HEK293 (cell line): Measurements from ENCODE around the gene C1QTNF1.

ENCODE experiments used
- CTCF ChIP-seq: fragments of 450-650 bp; formaldehyde crosslinking; IDR thresholded peaks from 2 replicates; pipeline ENCODE4 v1.5.1; 2016; ENCODE audit warnings: missing biosample characterization, missing genetic modification characterization
- PRDM10 ChIP-seq: fragments of 450-650 bp; formaldehyde crosslinking; IDR thresholded peaks from 2 replicates; pipeline ENCODE4 v1.5.1; 2016; ENCODE audit warnings: missing biosample characterization, missing genetic modification characterization
- REST ChIP-seq: fragments of 450-650 bp; formaldehyde crosslinking; IDR thresholded peaks from 2 replicates; pipeline ENCODE4 v1.5.1; 2016; ENCODE audit warnings: missing biosample characterization, missing genetic modification characterization
- ZBTB7A ChIP-seq: fragments of 450-650 bp; formaldehyde crosslinking; IDR thresholded peaks from 2 replicates; pipeline ENCODE4 v1.5.1; 2016; ENCODE audit warnings: low read depth, missing biosample characterization, missing genetic modification characterization
- ZFP37 ChIP-seq: fragments of 450-650 bp; formaldehyde crosslinking; IDR thresholded peaks from 2 replicates; pipeline ENCODE4 v1.5.1; 2016; ENCODE audit warnings: missing biosample characterization, missing genetic modification characterization
- ZNF449 ChIP-seq: fragments of 450-650 bp; formaldehyde crosslinking; IDR thresholded peaks from 2 replicates; pipeline ENCODE4 v1.5.1; 2017; ENCODE audit warnings: missing biosample characterization, mild to moderate bottlenecking, missing genetic modification characterization, moderate library complexity
- ZNF473 ChIP-seq: fragments of 450-650 bp; formaldehyde crosslinking; IDR thresholded peaks from 2 replicates; pipeline ENCODE4 v1.5.1; 2017; ENCODE audit warnings: missing biosample characterization, missing genetic modification characterization
- ZNF561 ChIP-seq: fragments of 450-650 bp; IDR thresholded peaks from 2 replicates; pipeline ENCODE4 v1.5.1; 2018; ENCODE audit warnings: missing biosample characterization, missing genetic modification characterization, borderline replicate concordance
- ZNF777 ChIP-seq: fragments of 450-650 bp; formaldehyde crosslinking; IDR thresholded peaks from 2 replicates; pipeline ENCODE4 v1.5.1; 2017; ENCODE audit warnings: missing biosample characterization, missing genetic modification characterization, borderline replicate concordance
- ZSCAN30 ChIP-seq: fragments of 450-650 bp; IDR thresholded peaks from 2 replicates; pipeline ENCODE4 v1.5.1; 2018; ENCODE audit warnings: missing biosample characterization, mild to moderate bottlenecking, missing genetic modification characterization, moderate library complexity

- no peak for TF ChIP-seq REST (tag by site-specific recombination)
- no peak for TF ChIP-seq ZBTB7A (tag by site-specific recombination)
- no peak for TF ChIP-seq CTCF (tag by site-specific recombination)
- no peak for TF ChIP-seq ZNF473 (tag by site-specific recombination)
- TF ChIP-seq ZNF449 (tag by site-specific recombination) = no peak
- no peak for TF ChIP-seq ZNF561 (tag by site-specific recombination)
- no peak for TF ChIP-seq PRDM10 (tag by site-specific recombination)
- no peak for TF ChIP-seq ZFP37 (tag by site-specific recombination)
- TF ChIP-seq ZNF777 (tag by site-specific recombination) = no peak
- no peak for TF ChIP-seq ZSCAN30 (tag by site-specific recombination)
Measured at GRCh38 chr17:79057737-79058385, 33.9 kb downstream of the C1QTNF1 start.
